GM18502 (cell line): Measurements from ENCODE around the gene OR5B3.
"Not testable (repeated sequence)": the region's sequence is repeated elsewhere in the genome, so short reads cannot be mapped to it uniquely, and the experiment has no call there.

Experiments
- ATAC-seq: cut with Tn5 transposase; IDR thresholded peaks from one replicate; pipeline ENCODE4 v1.9.1; 2021; ENCODE audit warnings: mild to moderate bottlenecking; ENCODE audit not compliant: unreplicated experiment, poor library complexity

The OR5B3 gene

DNA sequence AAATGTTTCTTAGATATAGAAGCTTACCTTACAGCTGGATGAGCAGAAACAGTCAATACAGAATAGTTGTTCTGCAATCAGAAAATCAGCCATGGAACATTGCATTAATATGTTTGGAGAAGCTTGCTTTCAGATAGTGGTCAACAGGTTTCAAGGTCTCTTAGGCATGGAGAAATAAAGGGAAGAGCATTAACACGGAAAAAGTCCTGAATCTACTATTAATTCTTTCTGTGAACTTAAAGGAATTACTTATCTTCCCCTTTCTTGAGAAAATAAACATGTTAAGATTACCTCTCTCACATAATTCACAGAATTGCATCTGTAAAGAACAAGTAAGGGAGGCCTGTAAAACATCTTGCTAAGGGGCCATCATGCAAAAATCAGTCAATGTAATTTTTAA, at the start of gene OR5B3:
Gene OR5B3, minus strand, starts transcription at position 101 of the 400 bp plus-strand sequence. CDS start 3,465 bp downstream, outside the sequence.
- no peak for ATAC-seq

DNA sequence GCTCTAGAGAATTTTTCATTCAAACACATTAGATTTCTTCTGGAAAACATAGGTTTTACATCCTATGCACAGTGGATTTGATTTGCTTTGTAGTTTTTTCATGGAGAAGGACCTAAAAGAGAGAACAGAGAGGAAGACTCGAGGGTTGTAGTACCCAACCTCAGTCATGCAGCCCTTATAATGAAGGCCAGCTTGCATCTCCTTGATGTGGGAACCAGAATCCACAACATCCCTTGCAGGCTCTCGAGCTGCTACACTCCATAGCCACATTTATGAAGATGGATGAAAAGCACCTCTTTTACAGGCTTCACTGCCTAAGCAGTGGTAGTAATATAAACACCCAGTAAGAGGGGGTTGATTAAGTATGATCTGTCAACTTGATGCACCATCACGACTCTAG, 44.9 kb upstream of the OR5B3 start:
- no peak for ATAC-seq

DNA sequence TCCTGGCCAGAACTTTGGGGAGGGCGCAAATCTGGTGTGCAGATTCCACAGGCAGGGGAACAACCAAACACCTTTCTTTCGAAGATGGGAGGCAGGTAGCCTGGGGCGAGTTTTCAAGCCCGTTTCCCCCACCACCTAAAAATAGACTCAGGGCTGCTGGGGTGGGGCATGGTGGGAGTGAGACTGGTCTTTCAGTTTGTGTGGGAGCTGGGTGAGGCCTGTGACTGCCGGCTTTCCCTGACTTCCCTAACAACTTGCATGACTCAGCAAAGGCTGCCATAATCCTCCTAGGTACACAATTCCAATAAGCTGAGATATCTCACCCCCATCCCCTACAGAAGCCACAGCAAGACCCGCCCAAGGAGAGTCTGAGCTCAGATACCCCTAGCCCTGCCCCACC, 39.6 kb upstream of the OR5B3 start:
- no peak for ATAC-seq

DNA sequence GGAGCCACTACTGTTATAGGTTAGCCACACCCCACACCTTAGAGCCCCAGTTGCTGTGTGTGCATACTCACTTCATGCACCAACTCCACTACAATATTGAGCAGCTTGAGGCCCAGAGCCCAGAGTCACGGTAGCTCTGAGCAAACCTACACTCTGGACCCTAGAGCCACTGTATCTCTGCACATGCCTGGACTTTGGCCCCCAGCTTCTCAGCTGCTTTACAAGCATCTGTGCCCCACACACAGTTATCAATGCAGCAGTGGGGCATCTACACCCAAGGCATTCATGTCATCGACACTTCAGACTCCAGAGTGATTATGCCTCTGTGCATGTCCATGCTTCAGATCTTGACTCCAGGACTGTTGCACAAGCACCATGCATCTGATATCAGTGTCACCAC, 37.6 kb upstream of the OR5B3 start:
- ATAC-seq: no peak

DNA sequence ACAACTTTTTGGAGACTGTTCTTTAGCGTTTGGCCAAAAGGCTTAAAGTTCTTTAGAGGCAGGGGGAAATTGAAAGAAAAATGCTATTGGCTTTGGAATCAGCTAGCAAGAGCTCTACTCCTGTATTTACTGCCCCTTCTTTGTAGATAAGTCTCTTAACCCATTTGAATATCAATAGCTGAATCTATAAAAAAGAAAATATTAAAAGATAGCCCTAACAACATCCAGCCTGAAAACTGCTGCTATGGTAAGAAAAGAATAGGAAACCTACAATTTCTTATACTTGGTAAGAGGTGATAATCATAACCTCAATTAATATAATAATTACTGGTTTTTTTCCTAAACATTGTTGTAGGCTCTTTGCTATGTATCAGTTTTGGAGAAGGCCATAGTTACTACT, 35.5 kb upstream of the OR5B3 start, which contains the start of gene OR5B12:
Gene OR5B12, minus strand, starts transcription at position 101 of the 400 bp plus-strand sequence. CDS start 2,085 bp downstream, outside the sequence.
- ATAC-seq: no peak

DNA sequence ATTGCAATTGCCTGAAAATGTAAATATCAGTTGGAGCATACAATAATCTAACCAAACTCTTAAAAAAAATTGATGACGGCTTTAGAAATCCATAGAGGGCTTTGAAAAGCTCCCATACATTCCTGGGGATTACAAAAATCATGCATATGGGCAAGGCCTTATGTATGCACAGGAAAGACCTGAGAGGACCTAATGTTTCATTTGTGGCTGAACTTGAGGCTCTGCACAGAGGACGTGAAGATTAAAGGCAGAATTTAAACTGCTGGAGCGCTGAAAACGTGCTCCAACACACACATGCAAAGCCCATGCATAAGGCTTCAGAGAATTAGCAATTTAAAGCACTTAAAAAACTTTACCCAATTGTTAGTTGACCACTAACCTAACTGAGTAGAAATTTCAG, 31.8 kb upstream of the OR5B3 start:
- no peak for ATAC-seq

DNA sequence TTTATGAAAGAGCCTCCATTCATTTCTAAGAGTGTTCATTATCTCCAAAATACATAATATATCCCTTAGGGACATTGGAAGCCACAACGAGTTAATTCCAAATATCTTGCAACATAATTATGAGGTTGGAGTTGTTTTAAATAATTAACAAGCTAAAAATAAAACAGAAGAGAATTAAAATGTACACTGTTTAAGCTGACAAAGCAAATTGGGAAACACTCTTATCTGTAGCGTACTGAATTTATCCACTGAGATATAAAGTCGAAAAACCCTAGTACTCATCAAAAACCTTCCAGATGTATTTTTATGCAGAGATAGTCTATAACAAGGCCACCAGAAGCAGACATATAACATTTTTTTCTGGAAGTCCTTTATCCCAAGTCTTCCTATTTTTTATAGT, 27.5 kb upstream of the OR5B3 start:
- ATAC-seq: no peak

DNA sequence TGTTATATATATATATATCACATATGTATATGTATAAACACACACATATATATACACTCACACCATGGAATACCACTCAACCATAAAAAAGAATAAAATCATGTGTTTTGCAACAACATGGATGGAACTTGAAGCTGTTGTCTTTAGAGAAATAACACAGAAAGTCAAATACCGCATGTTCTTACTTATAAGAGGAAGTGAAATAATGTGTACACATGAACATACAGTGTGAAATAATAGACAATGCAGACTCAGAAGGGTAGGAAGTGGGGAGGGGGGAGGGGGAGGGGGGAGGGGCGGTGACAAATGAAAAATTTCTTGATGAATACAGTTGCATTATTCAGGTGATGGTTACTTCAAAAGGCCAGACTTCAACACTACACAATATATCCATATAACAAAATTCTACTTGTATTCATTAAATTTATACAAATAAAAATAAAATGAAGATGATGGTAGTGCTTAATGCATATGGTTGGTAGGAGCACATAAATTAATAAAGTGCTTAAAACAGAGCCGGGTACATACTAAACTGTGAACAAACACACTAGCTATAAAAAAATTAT, 27.0 kb upstream of the OR5B3 start:
- peak; percentile 78 for ATAC-seq

DNA sequence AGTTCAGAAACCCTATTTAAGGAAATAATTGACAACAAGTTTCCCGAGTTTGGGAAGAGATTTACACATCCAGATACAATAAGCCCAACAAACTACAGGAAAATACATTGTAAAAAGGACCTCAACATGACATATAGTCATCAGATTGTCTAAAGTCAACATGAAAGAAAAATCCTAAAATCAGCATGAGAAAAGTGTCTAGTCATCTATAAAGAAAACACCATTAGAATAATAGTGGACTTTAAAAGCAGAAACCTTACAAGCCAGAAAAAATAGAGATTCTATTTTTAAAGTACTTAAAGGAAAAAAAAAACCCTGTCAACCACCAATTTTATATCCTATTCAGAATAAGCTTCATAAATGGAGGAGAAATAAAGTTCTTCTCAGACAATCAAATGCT, 22.6 kb upstream of the OR5B3 start:
- ATAC-seq: no peak

DNA sequence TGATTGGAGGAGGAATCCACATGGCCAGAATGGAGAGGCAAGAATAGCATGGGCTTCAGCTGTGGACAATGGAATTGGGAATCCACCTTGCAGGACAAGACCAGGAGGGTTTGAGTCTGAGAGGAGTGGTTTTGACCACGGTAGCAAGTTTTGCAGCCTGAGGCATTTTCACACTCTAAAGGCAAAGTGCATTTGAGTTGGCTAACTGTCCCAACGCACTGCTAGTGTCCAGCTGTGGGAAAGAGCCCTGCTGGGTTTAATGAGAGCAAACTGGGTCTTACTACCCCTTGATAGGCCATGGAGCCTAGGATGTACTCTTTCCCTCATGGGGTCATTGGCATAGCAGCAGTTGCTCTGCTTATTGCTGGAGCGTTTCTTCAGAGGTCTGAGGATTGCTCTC, 21.3 kb upstream of the OR5B3 start, which contains the start of gene OR5B2:
Gene OR5B2, minus strand, starts transcription at position 101 of the 400 bp plus-strand sequence. CDS start 4,860 bp downstream, outside the sequence.
- no peak for ATAC-seq

DNA sequence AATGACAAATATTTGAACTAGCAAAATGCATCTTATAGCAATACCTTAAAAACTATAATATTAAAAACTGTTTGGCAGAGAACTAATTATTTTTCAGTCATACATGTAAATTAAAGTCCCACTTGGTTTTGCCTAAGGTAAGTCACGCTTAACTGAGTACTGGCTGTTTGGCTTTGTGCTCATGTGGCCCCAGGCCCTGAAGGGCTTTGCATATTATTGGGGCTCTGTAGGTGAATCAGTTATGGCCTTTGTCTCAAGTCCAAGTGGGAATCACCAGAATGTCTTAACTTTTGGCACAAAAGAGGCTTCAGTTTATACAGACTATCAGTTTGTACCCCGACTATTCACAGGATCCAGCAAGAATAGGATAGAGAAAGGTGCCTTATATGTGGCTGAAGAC, 7.1 kb downstream of the OR5B3 start:
- not testable (repeated sequence) for ATAC-seq

DNA sequence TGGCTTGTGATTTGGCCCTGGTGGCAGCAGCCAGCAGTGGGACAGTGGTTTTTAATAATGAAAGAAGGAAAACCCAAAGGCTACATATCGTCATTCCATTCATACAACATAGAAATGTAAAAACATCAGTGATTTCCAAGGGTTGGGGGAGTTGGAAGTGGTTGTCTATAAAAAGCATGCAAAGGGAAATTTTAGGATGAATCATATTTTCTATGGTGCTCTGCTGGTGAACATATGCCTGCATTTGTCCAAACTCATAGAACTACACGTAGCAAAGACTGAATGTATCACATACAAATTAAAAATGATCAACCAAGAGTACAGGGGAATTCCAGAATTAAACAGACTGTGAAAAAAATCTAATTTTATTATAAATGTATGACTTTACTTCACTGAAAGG, 11.1 kb downstream of the OR5B3 start:
- ATAC-seq: no peak

DNA sequence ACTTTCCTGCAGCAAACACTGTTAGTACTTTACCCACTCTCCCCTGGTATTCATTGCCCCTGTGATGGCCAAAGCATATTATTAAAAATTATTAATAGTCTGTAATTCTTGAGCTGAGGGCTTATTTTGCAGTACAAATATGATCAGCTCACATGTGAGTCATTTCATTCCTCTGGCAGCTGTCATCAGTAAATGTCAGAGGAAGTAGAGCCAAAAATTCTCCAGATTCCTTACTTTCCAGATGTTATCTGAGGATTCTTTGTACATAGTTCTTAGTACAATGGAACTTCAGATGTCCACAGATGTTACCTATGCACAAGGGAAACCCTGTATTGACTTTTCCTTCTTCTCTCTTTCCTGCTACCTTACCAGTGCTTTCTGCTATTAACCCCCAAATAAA, 12.5 kb downstream of the OR5B3 start:
- no peak for ATAC-seq

DNA sequence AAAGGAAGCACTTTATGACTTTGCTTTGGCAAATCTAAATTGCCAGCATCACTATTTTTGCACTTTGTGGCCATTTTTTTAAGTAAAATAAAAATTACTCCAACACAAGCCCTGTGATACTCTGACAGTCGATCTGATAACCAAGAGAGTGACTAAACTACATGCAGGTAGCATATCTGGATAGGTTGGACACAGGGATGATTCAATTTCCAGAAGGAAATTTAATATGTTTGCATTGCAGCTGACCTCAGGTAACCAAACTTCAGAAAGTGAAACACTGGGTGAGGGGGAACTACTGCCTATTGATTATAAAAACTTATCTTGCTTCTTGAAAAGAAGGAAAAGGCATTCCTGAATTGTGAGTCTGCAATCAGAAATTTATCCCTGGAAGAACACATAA, 13.9 kb downstream of the OR5B3 start:
- no peak for ATAC-seq

DNA sequence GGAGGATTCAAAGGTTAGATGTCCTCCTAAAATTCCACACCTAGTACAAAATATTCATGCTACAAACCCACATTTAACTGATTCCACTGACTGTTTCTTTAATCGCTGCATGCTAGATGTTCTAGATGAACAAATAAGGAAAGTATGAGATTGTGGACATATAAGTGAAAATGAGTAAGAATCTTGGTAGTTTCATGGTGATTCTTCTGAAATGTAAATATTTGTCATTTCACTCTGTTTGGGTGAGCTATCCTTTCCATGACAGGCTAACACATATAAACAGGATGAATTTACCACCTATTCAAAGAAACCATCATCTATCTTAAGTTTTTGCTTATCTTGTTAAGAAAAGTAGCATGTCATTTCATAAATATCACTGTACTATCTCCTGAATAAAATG, 14.8 kb downstream of the OR5B3 start:
- ATAC-seq: no peak

DNA sequence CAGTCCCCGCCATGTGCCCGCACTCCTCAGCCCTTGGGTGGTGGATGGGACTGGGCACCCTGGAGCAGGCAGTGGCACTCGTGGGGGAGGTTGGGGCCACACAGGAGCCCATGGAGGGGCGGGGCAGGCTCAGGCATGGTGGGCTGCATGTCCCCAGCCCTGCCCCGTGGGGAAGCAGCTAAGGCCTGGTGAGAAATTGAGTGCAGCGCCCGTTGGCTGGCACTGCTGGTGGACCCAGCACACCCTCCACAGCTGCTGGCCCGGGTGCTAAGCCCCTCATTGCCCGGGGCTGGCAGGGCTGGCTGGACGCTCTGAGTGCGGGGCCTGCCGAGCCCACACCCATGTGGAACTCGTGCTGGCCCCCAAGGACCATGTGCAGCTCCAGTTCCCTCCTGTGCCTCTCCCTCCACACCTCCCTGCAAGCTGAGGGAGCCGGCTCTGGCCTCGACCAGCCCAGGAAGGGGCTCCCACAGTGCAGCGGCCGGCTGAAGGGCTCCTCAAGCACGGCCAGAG, 16.1 kb downstream of the OR5B3 start:
- ATAC-seq: no peak

DNA sequence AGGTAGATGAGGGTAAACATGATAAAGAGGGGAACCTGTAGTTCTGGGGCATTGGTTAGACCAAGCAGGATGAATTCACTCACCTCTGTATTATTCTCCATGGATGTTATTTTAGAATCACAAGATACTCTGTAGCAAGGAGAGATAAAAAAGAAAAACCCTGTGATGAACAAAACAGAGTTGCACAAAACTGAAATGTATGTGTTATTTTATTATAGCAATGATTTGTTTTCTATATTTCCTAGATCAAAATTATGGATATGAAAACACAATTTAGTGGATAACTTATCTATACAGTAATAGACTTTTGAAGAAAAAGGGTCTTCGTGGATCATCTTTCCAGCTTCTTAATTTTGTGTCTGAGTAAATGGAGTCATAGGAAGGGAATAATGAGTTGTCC, 47.7 kb downstream of the OR5B3 start, which contains the start of gene OR5B17:
Gene OR5B17, minus strand, starts transcription at position 101 of the 400 bp plus-strand sequence. Its CDS starts 0 bp downstream, at position 101.
- no peak for ATAC-seq

DNA sequence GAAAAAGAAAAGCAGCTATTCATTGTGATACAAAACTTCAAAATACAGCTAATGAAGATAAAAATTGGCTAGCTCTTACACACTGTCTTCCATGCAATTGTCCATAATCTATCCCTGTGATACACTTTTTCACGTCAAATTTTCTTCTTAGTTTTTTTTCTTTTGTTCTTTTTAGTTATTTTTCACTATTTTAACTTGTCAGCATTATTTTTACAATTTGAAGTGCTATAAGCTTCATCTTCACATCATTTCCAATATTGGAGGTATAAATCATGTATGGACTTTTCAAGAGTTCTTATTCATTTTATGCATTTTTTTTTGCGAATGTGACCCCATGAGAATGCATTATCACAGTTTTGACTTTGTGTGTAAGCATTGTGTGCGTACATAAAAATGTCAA, 51.9 kb downstream of the OR5B3 start:
- no peak for ATAC-seq
